ENCODE measurements around the gene CHRDL1.
A peak's percentile ranks its signal among the peaks of the same experiment; 100 is the strongest.
"Not testable (repeated sequence)": the region's sequence is repeated elsewhere in the genome, so short reads cannot be mapped to it uniquely, and the experiment has no call there.

The CHRDL1 gene

DNA sequence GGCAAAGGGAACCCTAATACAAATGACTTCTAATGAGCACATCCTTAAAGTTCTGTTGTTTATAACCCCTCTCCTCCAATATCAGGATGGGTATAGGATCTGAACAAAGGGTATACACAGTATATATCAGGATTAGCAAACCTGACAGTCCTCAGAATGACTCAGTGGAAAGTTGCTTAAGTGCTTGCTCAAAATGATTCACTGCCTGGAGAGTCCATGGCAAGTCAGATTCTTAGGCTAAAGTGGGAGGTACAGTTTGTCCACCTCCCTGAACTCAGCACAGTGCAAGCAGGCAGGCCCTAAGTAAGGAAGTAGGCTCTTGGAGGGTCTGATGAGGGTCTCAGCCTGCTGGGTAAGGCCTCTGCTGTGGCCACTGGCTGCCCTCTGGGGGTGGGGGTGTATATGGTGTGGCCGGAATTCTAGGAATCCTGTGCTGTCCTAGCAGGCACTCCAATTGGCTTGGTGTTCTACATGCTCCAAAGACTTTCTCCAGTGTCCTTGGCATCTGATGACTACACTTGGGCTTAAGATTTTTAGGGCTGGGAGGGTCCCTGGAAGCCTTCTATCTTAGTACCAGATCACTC lies 54.3 kb downstream of the CHRDL1 start:
- no peak for DNase-seq

DNA sequence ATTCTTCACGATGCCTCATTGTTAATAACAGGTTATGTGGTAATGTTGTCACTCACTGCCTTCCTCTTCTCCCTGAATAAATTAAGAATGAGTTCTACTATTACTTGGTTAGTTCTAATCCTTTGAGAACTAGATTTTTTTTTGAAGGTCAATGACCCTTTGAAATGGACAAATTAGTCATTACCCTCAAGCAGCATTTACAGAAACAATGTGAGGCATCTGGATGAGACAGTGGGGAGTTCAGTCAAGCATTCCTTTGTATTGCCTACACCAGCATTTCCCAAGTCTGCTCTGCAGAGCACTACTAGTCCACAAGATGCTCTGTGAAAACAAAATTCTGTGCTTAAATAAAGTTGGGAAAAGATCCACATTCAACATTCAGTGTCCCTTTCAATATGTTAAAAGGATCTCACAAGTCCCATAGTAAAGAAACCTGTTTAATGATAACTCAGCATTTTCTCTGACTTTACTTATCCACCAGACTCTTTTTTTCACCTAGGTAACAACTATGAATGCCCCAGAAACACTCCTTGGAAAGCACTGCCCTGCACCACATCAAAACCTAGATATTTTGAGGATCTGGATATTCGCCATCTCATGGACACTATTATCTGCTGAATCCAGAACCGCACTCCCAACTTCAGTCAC lies 60.6 kb downstream of the CHRDL1 start:
- DNase-seq = peak in 1 of 3 experiments; percentile 33

DNA sequence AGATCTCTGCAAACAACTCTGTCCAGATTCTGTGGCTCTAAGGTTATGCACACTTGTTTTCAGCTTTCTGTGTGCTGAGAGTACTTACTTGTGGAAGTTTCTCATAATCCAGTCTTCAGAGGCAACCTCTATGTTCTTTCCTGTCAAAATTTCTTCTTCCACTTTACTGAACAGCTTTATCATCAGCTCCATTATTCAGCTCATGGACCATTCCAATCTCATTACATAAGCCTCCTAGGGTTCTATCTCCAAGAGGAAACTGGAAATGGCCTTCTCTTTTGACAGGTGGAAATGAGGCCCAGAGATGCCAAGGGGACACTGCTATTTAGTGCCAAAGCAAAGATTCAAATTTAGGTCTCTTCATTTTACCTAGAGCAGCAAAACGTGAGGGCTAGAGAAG lies 61.3 kb downstream of the CHRDL1 start:
- DNase-seq = no peak

DNA sequence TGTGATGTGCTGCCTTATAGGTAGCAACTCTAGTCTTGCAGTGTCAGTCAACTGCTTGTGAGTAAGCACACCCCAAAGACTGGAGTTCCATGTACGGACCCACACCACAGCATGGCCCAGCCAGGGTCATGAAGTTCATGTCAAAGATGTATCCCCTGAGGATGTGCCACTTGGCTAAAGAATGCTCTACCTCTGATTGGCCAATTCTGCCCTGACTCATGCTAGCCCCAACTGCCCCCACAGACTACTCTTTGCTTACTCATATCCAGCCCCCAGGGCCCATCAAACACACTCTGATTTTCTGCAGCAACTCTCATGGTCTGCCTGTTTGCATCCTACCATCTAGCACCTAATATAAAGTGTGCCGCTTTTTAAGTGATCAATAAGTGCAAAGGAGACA lies 62.5 kb downstream of the CHRDL1 start:
- no peak for DNase-seq

DNA sequence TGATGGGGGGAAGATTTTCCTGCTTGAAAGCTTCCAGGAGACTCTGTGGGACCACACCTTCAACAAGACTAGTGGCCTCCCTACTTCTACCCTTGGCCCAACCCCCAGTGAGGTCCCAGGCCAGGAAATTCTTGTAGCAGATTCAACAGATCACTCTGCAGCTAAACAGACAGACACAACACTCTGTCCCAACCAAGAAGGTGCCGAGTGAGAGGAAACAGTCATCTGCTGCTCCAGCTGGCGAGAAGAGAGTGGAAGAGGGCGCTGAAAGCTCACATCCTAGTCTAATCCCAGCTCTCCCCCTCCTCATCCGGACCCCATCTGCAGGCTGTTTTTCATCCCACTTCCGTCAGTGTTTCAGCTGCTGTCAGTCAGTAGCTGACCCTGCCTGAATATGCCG lies 63.4 kb downstream of the CHRDL1 start:
- no peak for DNase-seq

DNA sequence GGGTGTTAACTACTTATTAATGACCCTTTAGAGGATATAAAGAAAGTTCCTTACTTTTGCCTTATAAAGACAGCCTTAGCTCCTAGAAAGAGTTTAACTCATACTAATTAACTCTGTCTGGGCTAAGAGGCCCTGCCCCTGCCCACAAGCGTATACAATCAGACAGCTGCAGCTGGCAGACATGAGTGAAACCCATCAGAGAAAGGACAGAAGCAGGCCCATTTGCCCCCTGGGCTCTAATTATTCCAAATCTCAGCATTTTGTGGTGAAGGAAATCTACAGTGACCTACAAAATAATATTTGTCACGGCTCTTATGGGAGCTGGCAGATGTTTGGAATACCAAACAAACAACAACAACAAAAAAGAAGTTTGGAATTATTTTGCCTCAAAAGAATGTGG lies 71.8 kb downstream of the CHRDL1 start:
- DNase-seq = peak in 1 of 3 experiments; percentile 10

DNA sequence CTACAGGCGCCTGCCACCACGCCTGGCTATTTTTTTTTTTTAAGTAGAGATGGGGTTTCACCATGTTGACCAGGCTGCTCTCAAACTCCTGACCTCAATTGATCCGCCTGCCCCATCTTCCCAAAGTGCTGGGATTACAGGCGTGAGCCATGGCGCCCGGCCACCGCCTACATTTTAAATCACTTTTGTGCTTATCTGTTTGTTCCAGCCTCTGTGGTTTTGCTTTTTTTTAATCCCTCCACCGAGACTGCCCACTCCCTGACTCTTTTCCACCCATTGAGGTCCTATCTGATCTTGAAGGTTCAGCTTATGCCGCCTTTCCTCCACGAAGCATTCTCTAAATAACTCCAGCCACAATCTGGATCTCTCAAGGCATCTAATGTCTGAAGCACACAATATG lies 73.5 kb downstream of the CHRDL1 start:
- no peak for DNase-seq

DNA sequence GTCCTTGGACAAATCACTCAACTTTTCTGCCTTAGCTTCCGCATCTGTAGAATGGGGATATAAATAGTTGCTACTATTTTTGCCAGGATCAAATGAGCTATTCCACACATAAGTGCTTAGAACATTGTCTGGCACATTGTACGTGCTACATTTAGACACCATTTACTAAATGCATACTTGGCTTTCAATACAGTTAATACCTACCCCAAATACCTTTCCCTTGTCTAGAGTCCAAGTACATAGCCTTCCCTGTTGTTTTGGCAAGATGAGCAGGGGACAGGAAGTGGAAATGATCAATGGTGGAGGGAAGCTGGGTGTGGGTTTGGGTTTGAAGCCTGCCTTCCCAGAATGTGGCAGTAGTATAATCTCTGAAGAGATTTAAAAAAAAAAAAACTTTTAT lies 82.0 kb downstream of the CHRDL1 start:
- no peak for DNase-seq

DNA sequence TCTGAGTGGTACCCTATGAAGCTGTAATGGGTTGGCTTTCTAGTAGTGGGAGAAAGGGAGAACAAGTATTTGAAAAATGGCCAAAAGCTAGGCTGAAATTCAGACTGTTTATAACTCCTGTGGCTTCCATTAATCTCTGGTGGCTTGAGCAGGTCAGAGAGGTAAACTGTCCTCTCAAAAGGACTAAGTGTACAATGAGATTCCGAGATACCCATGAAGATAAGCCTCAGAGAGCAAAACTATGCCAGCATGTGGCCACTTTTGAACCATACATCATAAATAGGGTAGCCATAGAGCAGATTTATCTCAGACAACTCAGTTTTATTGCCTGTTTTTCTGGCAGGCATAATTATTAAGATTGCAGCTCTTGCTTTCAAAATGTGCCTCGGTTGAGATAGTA lies 89.2 kb downstream of the CHRDL1 start:
- peak in 1 of 3 experiments; percentile 37 for DNase-seq

DNA sequence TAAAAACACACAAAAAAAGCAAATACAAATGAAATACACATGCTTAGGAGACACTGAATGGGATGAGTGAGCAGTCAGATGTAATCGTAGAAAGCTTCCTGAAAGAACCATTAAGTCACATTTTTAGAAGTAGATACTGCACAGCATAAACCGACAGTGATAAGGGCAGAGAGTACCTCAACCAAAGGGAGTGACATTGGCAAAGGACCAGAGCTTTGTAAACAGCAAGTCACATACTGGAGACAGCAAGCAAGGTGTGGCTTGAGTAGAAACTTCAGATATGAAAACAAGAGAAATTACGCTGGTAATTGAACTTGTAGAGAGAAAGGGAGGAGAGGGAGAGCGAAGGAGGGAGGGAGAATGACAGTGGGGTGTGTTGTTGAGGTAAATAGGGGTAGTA lies 92.0 kb downstream of the CHRDL1 start:
- DNase-seq = peak in 1 of 3 experiments; percentile 26

DNA sequence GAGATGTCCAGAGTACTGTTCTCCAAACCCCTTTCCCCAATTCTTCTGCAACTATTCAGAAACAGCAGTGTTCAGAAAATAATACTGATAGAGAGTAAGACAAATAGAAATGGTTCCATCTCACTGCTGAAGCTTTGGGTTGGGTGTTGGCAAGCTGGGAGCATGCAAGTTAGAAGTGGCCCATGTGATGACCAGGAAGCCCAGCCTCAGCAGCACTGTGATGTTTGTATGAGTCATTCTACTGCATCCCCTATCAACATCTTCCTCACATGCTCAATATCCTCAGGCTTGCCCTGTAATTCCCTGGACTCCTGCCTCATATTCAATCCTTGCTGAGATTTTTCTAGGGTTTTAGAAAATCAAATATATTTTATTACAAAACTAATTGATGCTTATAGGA lies 96.5 kb downstream of the CHRDL1 start:
- DNase-seq = no peak

DNA sequence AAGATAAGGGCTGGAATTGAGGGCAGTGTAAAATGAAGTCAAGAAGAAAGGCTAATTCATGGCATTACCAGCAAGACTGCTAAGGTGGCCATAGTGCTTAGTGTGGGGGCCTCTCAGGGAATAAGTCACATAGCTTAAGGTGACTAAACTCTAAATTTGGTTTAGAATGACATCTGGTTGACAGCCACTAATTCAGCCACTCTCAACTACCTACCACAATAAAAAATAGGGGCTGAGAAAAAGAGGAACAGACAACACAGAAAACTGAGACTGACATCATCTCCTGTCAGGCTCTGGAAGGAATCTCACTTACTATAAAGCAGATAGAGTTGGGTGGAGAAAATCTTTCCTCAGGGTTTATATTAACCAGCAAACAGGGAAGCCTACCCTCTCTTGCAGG lies 96.9 kb downstream of the CHRDL1 start:
- DNase-seq = no peak

DNA sequence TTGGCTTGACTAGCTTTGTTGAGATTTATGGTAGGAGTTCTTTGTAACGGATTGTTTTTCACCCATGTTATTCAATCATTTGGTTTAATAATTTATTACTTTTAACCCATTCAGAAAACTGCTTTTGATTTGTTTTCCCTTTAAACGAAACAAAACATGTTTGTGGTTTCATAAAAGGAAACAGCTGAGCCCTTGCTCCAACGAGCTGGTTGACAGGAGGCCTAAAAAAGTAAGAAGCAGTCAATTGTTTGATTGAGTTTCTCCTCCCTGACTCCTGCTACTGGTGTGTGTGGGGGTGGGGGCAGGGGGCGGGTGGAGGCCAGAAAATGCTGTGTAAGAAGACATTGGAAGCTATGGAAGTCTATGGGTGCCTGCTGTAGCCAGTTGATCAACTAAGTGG lies 102.8 kb downstream of the CHRDL1 start:
- no peak for DNase-seq

DNA sequence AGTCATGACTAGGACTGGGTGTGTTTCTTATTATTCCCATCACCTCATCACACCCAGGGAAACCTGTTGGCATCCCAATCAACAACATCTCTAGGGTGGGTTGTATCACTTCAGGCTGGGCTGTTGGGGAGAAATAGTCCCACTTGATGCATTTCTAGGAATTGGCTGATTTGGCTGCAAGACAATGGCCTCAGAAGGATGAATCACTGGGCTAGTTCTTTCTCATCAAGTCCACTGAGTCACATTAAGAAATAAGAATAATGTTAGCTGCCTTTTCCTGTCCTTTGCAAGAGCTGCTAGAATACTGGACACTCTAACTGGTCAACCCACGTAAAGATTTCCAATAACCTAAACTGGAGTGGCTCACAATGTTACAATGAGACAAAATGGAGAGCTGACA lies 104.2 kb downstream of the CHRDL1 start:
- DNase-seq = no peak

DNA sequence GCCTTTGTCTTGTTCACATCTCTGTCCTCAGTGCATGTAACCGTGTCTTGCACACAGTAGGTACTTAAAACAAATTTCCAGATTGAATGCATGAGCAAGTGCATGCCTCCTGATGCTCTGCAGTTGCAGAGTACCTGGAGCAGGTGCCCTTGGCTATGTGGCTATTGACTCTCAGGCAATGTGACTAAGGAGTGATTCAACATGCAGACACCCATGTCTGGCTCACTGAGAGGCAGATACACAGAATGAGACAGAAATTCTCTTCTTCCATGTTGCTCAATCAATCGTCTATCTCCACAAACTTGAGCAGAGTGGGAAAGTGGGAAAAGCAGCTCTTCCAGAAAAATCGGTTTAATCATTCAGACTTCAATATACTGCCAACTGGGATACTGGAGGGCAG lies 111.0 kb downstream of the CHRDL1 start:
- no peak for DNase-seq

DNA sequence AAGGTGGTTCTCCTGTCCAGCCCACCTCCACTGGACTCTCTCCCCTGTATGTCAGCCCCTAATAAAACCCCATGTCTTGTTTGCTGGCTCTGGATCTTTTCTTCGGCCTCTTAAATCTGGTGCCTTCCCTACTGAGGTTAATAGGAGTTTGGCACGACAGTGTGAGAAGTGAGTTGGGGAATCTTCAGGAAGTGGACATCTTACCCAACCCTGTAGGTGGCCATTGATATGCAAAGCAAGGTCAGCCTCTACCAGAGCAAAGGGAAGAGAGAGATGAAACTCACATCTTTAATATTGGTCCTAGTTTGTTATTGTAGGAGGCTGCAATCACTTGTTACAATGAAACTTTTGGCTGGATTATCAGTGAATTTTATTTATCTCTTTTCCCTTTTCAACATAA lies 111.7 kb downstream of the CHRDL1 start:
- DNase-seq = no peak

DNA sequence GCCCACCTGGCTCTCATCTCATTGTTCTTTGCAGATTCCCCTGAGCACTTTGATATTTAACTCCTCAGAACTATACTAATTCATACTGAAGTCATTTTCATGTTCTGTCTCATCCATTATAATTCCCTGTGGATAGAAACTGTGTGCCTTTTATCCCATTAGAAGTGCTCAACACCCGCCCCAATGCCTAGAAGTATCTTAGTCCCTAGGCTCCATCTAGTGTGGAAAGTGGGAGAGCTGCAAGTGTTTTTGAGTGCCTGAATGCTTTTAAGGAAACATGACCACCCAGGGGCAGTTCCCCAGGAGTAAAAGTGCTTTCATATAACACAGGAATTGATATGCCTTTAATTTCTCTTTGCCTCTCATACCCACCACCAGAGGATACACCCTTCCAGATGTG lies 117.0 kb downstream of the CHRDL1 start:
- DNase-seq = peak in 1 of 3 experiments; percentile 74

DNA sequence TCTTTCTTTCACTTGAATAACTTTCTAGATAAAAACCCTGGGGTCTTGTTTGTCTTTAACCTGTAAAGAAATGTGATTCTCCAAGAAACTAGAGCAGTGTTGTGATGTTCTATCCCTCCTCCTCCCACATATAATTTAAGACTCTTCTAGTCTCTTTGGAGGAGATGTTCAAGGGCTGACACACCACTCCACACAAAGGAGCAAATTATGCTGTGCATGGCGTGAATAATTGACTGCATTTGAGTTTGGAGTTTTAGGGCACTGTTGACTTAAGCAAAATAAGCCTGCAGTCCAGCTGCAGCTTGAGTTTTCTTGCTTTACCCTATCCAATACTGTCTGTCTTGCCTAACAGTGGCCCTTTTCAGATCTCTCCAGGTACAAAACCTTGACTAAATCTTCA lies 119.7 kb downstream of the CHRDL1 start:
- DNase-seq = peak; percentile 56 to 82 (median 80)

DNA sequence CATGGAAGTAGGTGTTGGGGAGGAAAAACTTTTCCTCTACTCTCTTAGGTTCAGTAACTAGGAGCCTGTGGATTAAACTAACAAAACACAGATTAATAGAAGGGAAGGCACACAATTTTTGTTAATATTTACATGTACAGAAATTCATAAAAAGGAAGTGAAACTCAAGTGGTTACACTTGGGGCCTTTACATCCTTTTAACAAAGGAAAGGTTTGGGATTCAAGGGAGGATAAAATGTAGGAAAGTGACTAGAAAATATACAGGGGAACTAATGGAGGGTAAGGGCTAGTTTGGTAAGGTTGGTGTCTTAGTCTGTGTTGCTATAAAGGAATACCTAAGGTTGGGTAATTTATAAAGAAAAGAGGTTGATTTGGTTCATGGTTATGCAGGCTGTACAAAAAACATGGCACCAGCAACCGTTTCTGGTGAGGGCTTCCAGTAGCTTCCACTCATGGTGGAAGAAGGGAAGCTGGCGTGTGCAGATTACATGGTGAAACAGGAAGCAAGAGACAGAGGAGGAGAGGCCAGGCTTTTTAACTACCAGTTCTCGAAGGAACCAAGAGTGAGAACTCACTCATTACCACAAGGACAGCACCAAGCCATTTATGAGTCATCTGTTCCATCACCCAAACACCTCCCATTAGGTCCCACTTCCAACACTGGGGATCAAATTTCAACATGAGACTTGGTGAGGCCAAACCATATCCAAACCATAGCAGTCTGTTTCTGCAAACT lies 124.4 kb downstream of the CHRDL1 start:
- no peak for DNase-seq

DNA sequence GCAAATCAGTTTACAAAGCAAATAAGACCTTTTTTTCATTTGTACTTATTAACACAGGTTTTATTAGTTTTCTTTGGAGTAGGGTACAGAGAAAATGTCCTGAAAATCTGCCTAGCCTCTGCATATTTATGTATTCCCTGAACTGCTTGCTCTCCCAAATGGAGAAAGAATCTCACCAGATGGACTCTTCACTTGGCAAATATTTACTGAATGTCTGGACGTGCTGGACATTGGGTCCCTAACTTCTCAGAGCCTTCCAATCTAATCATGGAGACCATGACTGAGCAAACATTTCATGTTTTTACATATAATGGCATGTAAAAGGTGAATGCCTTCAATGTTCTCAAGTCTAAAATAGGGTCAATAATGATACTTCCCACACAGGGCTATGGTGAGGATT lies 126.0 kb downstream of the CHRDL1 start:
- DNase-seq = no peak

DNA sequence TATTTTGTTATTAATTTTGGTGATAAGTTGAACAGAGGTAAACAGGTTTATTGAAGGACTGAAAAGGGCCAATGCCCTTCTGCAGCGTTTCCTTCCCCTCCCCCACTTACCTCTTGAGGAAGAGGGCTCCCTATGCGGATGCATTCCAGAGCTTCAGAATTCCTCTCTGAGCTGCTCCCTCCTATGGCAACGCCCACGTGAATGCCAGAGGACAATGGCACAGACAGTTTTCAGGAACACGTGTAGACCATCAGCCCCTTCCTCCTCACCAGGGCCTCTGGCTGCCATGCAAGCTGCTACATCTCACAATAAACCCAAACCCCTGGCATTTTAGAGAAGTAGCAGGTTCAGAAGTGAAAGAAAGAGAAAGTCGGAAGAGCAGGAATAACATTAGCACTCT lies 127.9 kb downstream of the CHRDL1 start:
- DNase-seq = no peak

DNA sequence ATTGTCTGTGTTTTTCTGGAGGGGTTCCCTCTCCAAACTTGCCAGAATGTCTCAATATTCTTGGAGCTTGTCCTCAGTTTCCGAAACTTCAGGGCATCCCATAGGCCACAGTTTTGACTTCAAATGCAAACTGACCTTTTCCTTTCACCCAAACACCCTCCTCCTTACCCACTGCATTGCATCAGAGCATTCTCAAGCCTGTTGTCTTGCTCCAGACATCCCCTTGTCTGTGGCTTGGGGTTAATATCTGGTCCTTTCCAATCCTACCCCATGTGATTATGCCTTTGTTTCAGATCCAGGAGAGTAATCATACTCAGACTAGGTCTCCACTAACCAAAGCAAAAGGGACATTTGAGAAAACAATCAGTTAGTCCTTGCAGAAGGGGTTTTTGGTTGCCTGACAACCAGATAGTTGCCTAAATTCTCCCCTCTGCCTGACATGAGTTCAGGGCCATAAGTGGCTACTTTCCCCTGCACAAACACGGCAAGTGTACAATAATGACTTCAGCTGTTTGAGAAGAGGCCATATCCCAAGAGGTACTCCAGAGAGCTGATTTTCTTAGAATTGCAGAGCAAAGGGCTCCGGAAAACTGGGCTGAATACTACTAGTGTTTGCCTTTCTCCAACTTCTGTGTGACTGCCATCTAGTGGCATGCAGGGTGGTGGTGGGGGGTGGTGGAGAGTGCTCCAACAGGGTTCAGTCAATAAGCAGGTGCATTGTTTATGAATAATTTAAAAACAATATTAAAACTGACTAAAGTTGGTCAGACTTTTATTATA lies 130.2 kb downstream of the CHRDL1 start:
- peak; percentile 35 to 77 (median 66) for DNase-seq

DNA sequence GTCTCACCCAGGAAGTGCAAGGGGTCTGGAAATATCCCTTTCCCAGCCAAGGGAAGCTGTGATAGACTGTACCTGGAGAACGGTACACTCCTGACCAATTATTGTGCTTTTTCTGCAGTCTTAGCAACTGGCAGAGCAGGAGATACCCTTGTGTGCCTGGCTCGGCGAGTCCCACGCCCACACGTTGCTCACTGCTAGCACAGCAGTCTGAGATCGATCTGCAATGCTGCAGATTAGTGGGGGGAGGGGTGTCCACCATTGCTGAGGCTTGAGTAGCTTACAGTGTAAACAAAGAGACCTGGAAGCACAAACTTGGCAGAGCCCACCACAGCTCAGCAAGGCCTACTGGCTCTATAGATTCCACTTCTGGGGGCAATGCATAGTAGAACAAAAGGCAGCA lies 138.5 kb downstream of the CHRDL1 start:
- DNase-seq = no peak

DNA sequence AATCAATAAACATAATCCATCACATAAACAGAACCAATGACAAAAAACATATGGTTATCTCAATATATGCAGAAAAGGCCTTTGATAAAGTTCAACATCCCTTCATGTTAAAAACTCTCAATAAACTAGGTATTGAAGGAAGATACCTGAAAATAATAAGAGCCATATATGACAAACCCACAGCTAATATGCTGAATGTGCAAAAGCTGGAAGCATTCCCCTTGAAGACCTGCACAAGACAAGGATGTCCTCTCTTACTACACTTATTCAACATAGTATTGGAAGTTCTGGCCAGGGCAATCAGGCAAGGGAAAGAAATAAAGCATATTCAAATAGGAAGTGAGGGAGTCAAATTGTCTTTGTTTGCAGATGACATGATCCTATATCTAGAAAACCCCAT lies 141.3 kb downstream of the CHRDL1 start:
- not testable (repeated sequence) for DNase-seq
